Measurements from ENCODE around the gene PIK3R5.
"Not testable (repeated sequence)": the region's sequence is repeated elsewhere in the genome, so short reads cannot be mapped to it uniquely, and the experiment has no call there.

PIK3R5 gene

GRCh38 chr17:8856869-8857575, 108.5 kb downstream of the PIK3R5 start:
- no peak for DNase-seq (ENCODE audit: low read depth)

GRCh38 chr17:8856205-8856603, 109.3 kb downstream of the PIK3R5 start:
- DNase-seq (ENCODE audit: low read depth): not testable (repeated sequence)

- no peak for DNase-seq (ENCODE audit: low read depth)
Observed at GRCh38 chr17:8855477-8856204, 109.9 kb downstream of the PIK3R5 start.

GRCh38 chr17:8851600-8851999, 113.9 kb downstream of the PIK3R5 start:
- no peak for DNase-seq (ENCODE audit: low read depth)

- no peak for DNase-seq (ENCODE audit: low read depth)
Observed at GRCh38 chr17:8849311-8850041, 116.0 kb downstream of the PIK3R5 start.

- no peak for DNase-seq (ENCODE audit: low read depth)
Observed at GRCh38 chr17:8847891-8848290, 117.6 kb downstream of the PIK3R5 start.

GRCh38 chr17:8846768-8847211, 118.7 kb downstream of the PIK3R5 start:
- no peak for DNase-seq (ENCODE audit: low read depth)

GRCh38 chr17:8844229-8845218, 121.0 kb downstream of the PIK3R5 start:
- DNase-seq (ENCODE audit: low read depth): no peak

- no peak for DNase-seq (ENCODE audit: low read depth)
Observed at GRCh38 chr17:8843344-8843743, 122.2 kb downstream of the PIK3R5 start.

- DNase-seq (ENCODE audit: low read depth): no peak
Observed at GRCh38 chr17:8841844-8842243, 123.7 kb downstream of the PIK3R5 start.

- DNase-seq (ENCODE audit: low read depth): no peak
Observed at GRCh38 chr17:8839410-8839935, 126.0 kb downstream of the PIK3R5 start.

- no peak for DNase-seq (ENCODE audit: low read depth)
Observed at GRCh38 chr17:8838551-8839095, 126.9 kb downstream of the PIK3R5 start.

GRCh38 chr17:8837563-8838075, 127.9 kb downstream of the PIK3R5 start:
- DNase-seq (ENCODE audit: low read depth): no peak

GRCh38 chr17:8836821-8837562, 128.5 kb downstream of the PIK3R5 start:
- no peak for DNase-seq (ENCODE audit: low read depth)

- DNase-seq (ENCODE audit: low read depth): no peak
Observed at GRCh38 chr17:8835631-8836364, 129.7 kb downstream of the PIK3R5 start.

GRCh38 chr17:8835106-8835505, 130.4 kb downstream of the PIK3R5 start:
- no peak for DNase-seq (ENCODE audit: low read depth)

- peak; percentile 7 for DNase-seq (ENCODE audit: low read depth)
Observed at GRCh38 chr17:8832711-8833352, 132.7 kb downstream of the PIK3R5 start.

GRCh38 chr17:8831234-8831849, 134.2 kb downstream of the PIK3R5 start:
- no peak for DNase-seq (ENCODE audit: low read depth)

Measured in activated T-helper 9 cell treated with anti-CD3 and anti-CD28 coated beads, Interleukin-2, amount 50 U/mL, for 16 hours (primary cell).